Stomach (tissue), 9 donors: ENCODE data around the gene HRH1. TPM values are rescaled to one million over a fixed set of nuclear protein-coding genes. Genes with fewer than 3 reads are reported as not detected.

ENCODE experiments used
- DNase-seq, 2 donors: peaks; one replicate each; pipeline versions ENCODE4 v3.0.0 to v3.0.0-alpha.2; 2013 to 2019
- H3K27ac ChIP-seq, 5 donors: fragments of 200-600 bp in 4 of 5; sonication (generic) in 4 of 5; one replicate each; pipeline ENCODE4 v1.5.1; 2013 to 2019; ENCODE audit warnings: mild to moderate bottlenecking in 1 of 5, moderate library complexity in 1 of 5
- H3K27me3 ChIP-seq, 3 donors: fragments of 200-600 bp; sonication (generic); one replicate each; pipeline ENCODE4 v1.5.1; 2017 to 2019; ENCODE audit warnings: mixed run types in 1 of 3
- H3K36me3 ChIP-seq, 4 donors: fragments of 200-600 bp; sonication (generic); 1 replicate in 3 of 4; 2 replicates in 1 of 4; pipeline ENCODE4 v1.5.1; 2016 to 2019
- H3K4me1 ChIP-seq, 4 donors: fragments of 200-600 bp; sonication (generic); one replicate each; pipeline ENCODE4 v1.5.1; 2016 to 2019
- H3K4me3 ChIP-seq, 4 donors: fragments of 200-600 bp; sonication (generic) in 3 of 4; one replicate each; pipeline ENCODE4 v1.5.1; 2016 to 2019; ENCODE audit warnings: mild to moderate bottlenecking in 1 of 4
- H3K9me3 ChIP-seq, 4 donors: fragments of 200-600 bp; sonication (generic); one replicate each; pipeline ENCODE4 v1.5.1; 2016 to 2019
- EP300 ChIP-seq: sonication (generic); formaldehyde crosslinking; IDR thresholded peaks from one replicate; pipeline ENCODE4 v1.6.1; 2017; ENCODE audit warnings: antibody characterized with exemption
- POLR2A ChIP-seq, 4 donors: fragments of 450-650 bp; IDR thresholded peaks; one replicate each; pipeline ENCODE4 v1.6.1; 2016; ENCODE audit warnings: antibody characterized with exemption in 4 of 4, control low read depth in 2 of 4, mild to moderate bottlenecking in 1 of 4, moderate library complexity in 1 of 4
- POLR2AphosphoS5 ChIP-seq, 3 donors: sonication (generic); formaldehyde crosslinking; IDR thresholded peaks; one replicate each; pipeline ENCODE4 v1.6.1; 2016; ENCODE audit warnings: antibody characterized with exemption in 3 of 3
- WGBS, 5 donors: extraction: QIAGEN DNeasy Blood & Tissue Kit in 3 of 5; methylation state at CpG; one replicate each; pipeline versions ENCODE4 v1.1.5 to v1.1.7; 2013 to 2018; 5-methylcytosine and 5-hydroxymethylcytosine counted together
- intact Hi-C: fragments of 100-400 bp; cut with DNase I; formaldehyde crosslinking; loops from one replicate; pipeline ENCODE4 v1.15.1; 2023; ENCODE audit warnings: low total_unique reads
- polyA plus RNA-seq, 3 donors: library from polyadenylated mRNA; stranded (reverse); fragments of 200-250 nt; gene quantifications; one replicate each; pipeline ENCODE4 v1.2.3, GENCODE V29; 2013
- total RNA-seq, 5 donors: library from RNA; depleted of rRNA; stranded (reverse); fragments of >200 nt; gene quantifications; one replicate each; pipeline versions ENCODE4 v1.1.0 to v1.2.3, GENCODE V29; 2014 to 2016
- TF ChIP-seq, protein P1 (sequence below), 7 experiments: fragments of 450-650 bp in 4 of 7; fragments of 200-600 bp in 3 of 7; sonication (generic) in 3 of 7; IDR thresholded peaks; one replicate each; pipeline ENCODE4 v1.5.1; 2016 to 2019; ENCODE audit warnings: antibody characterized with exemption in 7 of 7, control low read depth in 2 of 7, mild to moderate bottlenecking in 1 of 7
- donor health status: healthy with polysubstance abuse.
- donor health status: Bipolar disorder and iron deficiency.
- donor health status: healthy.

The HRH1 gene
- total and polyA plus RNA-seq, 8 donors = under 0.01 to 5.0 (median 0.37) TPM; not detected in 1

- no peak for DNase-seq
- Histone ChIP-seq H3K9me3 (no peaks in the 10 kb centered on the region), H3K4me3 (no peak overlapping the region), H3K36me3 (no peaks in the 10 kb centered on the region), H3K27ac (no peak overlapping the region), H3K4me1 (no peaks in the 10 kb centered on the region), H3K27me3 (peaks cover 0 to 12% (median 3%) of the 10 kb centered on the region in 3 donors)
- intact Hi-C loops = no loop called here
- WGBS, 5 donors = 28 to 57% (median 45%) methylated on average over 1 of the region's 1 CpG
- no peak for TF ChIP-seq EP300
- TF ChIP-seq, protein P1, sequence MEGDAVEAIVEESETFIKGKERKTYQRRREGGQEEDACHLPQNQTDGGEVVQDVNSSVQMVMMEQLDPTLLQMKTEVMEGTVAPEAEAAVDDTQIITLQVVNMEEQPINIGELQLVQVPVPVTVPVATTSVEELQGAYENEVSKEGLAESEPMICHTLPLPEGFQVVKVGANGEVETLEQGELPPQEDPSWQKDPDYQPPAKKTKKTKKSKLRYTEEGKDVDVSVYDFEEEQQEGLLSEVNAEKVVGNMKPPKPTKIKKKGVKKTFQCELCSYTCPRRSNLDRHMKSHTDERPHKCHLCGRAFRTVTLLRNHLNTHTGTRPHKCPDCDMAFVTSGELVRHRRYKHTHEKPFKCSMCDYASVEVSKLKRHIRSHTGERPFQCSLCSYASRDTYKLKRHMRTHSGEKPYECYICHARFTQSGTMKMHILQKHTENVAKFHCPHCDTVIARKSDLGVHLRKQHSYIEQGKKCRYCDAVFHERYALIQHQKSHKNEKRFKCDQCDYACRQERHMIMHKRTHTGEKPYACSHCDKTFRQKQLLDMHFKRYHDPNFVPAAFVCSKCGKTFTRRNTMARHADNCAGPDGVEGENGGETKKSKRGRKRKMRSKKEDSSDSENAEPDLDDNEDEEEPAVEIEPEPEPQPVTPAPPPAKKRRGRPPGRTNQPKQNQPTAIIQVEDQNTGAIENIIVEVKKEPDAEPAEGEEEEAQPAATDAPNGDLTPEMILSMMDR (IDR thresholded peaks at IDR 0.05) = no peak
Observed at GRCh38 chr3:11238880-11239279, 84.6 kb downstream of the HRH1 start.

- H3K9me3 ChIP-seq = no peaks in the 10 kb centered on the region
- intact Hi-C loops = no loop called here
- no peaks in the 10 kb centered on the region for H3K4me1 ChIP-seq
- no peak overlapping the region for H3K4me3 ChIP-seq
- no peak overlapping the region for H3K27ac ChIP-seq
- 28 to 43% (median 34%) methylated on average over 1 of the region's 1 CpG for WGBS, 5 donors
- no peak for DNase-seq
- TF ChIP-seq POLR2AphosphoS5 (IDR thresholded peaks at IDR 0.05) (no peak), POLR2A (IDR thresholded peaks at IDR 0.05) (no peak), EP300 (no peak)
- TF ChIP-seq, protein P1 (IDR thresholded peaks at IDR 0.05) = no peak
- no peaks in the 10 kb centered on the region for H3K36me3 ChIP-seq
- peaks cover 0 to 12% (median 3%) of the 10 kb centered on the region in 3 donors for H3K27me3 ChIP-seq
Observed at GRCh38 chr3:11239796-11240195, 85.5 kb downstream of the HRH1 start.

GRCh38 chr3:11240496-11240895 lies 86.2 kb downstream of the HRH1 start:
- no peak overlapping the region for H3K27ac ChIP-seq
- no peak overlapping the region for H3K4me3 ChIP-seq
- TF ChIP-seq POLR2AphosphoS5 (IDR thresholded peaks at IDR 0.05) = no peak
- TF ChIP-seq, protein P1 (IDR thresholded peaks at IDR 0.05) = no peak
- TF ChIP-seq EP300 = no peak
- TF ChIP-seq POLR2A (IDR thresholded peaks at IDR 0.05) = no peak
- no peaks in the 10 kb centered on the region for H3K36me3 ChIP-seq
- no peaks in the 10 kb centered on the region for H3K9me3 ChIP-seq
- intact Hi-C loops = no loop called here
- 77 to 100% (median 95%) methylated on average over 1 of the region's 1 CpG for WGBS, 5 donors
- no peak for DNase-seq
- H3K27me3 ChIP-seq = peaks cover 0 to 8% (median under 1%) of the 10 kb centered on the region in 3 donors
- no peaks in the 10 kb centered on the region for H3K4me1 ChIP-seq

DNA sequence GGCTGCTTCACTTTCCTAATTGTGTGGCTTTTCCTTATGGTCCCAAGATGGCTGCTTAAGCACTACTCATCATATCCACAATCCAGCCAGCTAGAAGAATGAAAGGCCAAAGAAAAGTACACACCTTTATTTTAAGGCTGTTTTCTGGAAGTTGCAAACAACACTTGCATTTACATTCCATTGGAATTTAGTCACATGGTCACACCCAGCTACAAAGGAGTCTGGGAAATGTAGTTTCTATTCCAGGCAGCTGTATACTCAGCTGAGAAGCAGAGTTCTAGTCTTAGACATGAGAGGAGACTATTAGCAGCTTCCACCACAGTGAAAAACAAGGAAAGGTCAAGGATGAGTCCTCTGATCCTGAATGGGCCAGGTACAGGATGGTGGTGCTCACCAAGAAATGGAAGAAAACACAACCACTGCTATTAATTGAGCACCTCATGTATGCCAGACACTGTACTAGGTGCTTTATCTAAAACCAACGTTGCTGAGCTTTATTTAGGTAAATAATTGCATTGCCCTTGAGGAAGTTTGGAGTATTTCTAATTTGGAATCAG lies 89.9 kb downstream of the HRH1 start:
- TF ChIP-seq POLR2AphosphoS5 (IDR thresholded peaks at IDR 0.05) (no peak), EP300 (no peak), POLR2A (IDR thresholded peaks at IDR 0.05) (no peak)
- TF ChIP-seq, protein P1 (IDR thresholded peaks at IDR 0.05) = no peak

More for the DNA sequence above, 89.9 kb downstream of the HRH1 start:
- intact Hi-C loops = no loop called here
- WGBS, 5 donors = 27 to 50% (median 33%) methylated on average over 1 of the region's 1 CpG
- Histone ChIP-seq H3K9me3 (no peaks in the 10 kb centered on the region), H3K27ac (no peak overlapping the region), H3K27me3 (no peaks in the 10 kb centered on the region), H3K4me1 (no peaks in the 10 kb centered on the region), H3K36me3 (no peaks in the 10 kb centered on the region), H3K4me3 (no peak overlapping the region)
- DNase-seq = no peak
